SIG-M5 (cell line): Measurements from ENCODE around the gene TEX22.

ENCODE experiments used
- DNase-seq: peaks from one replicate; lab custom pipeline; 2025; lab: John Stamatoyannopoulos, UW

Gene TEX22

GRCh38 chr14:105366386-105367074, 31.8 kb upstream of the TEX22 start:
- no peak for DNase-seq

GRCh38 chr14:105367116-105368031, 31.0 kb upstream of the TEX22 start:
- no peak for DNase-seq

- no peak for DNase-seq
Measured at GRCh38 chr14:105368032-105368417, 30.3 kb upstream of the TEX22 start.

DNA sequence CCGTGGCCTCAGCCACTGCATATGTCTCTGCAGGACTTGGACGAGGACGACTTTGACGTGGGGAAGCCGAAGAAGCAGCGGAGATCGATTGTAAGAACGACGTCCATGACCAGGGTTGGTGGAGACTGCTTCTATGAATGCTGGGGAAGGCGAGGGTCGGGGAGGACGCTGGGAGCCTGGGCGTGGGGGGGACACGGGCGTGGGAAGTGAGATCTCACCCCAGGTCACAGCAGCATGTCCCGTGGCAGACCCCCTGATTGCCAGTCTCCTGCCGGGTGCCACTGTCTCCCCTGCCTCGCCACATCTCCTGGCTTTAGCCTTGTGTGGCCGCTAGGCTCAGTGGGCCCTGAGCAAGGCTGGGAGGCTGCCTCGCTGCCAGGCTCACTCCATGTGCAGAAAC, 29.9 kb upstream of the TEX22 start:
- DNase-seq: no peak

DNA sequence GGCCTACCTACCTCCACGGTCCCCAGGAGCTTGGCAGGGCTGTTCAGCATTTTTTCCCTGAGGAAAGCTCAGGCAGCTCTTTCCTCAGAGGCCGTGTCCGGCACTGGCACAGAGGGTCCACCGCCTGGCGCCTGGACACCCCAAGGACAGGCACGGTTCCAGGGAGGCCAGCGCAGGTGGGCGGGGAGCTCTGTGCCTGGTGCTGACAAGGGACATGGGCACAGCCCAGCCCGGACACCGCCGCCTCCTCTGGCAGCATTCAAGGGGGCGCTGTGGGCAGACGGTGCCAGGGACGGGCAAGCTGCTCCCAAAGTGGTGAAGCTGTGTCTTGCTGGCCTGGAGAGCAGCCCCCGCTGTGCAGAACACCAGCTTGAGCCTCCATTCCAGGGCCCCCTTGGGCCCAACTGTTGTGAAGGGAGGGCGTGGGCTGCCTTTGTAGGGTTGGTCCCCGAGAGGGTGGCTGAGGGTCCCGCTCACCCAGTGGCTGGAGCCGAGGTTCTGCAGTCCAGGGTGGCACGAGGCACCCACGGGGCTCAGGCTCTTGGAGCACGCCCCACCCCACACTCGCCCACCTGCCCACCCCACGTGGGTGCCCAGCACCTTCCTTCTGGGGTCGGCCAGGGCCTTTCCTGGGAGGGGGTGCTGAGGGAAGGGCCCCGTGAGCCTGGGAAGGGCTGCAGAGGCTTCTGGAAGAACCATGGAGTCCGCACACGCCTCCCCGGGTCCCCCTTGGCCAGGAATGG, 29.3 kb upstream of the TEX22 start:
- no peak for DNase-seq

DNA sequence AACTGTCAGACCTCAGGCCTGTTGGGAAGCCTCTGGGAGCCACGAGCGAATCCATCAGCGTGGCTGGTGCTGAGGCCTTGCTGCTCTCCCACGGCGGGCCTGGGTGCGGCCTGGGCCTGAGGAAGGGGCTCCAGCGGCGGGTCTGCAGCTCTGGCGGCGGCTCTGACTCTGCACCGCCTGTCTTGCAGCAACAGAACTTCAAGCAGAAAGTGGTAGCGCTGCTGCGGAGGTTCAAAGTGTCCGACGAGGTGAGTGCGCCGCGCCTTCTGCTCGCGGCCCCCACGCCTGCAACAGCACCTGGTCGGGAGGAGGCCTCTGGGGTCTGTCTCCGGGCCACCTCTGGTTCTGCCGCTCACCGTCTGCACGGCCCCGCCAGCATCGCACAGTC, 28.7 kb upstream of the TEX22 start:
- DNase-seq: no peak

DNA sequence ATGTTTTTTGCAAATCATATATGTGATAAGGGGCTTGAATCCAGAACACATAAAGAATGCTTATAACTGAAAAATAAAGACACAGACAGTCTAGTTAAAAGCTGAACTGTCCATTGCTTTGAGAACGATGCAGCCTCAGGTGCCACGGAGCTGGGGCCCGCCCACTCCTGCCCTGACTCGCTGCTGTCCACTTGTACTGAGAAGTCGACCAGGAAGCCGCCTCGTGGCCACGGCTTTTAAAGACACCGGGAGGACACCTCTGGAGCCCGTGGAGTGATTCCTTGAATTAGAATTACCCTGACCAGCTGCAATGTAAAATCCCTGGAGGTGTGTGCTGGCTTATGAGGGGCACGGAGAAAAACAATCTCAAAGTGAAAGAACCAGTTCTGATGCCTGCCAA, 23.9 kb upstream of the TEX22 start:
- no peak for DNase-seq

- no peak for DNase-seq
Measured at GRCh38 chr14:105375635-105376057, 22.7 kb upstream of the TEX22 start.

DNA sequence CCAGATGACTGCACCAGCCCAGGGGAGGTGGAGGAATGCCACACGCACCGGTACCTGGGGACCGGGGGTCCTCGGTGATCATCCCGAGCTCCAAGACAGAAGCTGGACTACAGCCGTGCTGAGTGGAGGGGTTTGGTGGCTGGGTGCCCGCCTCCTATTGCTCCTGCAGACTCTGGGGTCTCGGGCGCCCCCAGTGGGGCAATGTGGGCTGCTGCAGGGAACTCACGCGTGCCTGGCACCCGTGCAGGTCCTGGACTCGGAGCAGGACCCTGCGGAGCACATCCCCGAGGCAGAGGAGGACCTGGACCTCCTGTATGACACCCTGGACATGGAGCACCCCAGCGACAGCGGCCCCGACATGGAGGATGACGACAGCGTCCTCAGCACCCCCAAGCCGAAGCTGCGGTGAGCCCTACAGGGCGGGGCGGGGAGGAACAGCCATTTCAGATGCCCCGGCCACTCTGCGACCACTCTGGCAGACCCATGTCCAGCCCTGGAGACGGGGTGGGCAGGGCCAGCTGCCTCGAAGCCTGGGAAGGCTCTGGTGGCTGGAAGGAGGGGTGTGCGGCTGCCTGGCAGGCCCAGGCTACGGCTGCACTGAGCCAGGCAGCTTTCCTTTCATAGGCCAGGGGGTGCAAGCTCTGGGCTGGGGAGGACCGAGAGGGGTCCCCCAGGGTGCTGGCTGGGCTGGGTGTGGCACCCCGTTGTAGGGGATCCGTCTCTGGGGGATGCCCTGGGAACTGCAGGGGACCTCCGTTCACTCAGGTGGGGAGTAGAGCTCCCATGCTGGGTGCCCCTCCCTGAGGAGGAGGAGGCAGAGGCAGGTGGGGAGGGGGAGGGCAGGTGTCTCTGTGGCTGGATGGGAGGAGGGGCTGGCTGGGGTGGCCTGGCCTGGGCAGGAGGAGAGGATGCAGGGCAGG, 21.6 kb upstream of the TEX22 start:
- no peak for DNase-seq

- no peak for DNase-seq
Measured at GRCh38 chr14:105377555-105378182, 20.7 kb upstream of the TEX22 start.

- no peak for DNase-seq
Measured at GRCh38 chr14:105378199-105378598, 20.1 kb upstream of the TEX22 start.

- no peak for DNase-seq
Measured at GRCh38 chr14:105378873-105379685, 19.3 kb upstream of the TEX22 start.

DNA sequence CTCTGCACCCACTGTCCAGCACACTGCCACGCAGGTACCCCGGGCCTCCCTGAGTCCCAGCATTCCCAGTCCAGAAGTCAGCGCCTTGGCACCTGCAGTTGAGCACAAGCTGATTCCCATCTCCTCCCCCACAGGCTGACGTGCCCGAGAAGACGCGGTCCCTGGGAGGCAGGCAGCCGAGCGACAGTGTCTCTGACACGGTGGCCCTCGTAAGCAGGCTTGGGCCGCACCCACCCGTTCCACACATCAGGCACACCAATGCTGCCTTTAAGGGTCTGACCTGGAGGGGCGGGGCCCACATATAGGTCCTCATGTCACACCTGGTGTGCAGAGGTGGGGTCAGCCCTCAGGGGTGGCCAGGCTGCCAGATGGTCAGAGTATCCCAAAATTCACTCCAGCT, 18.4 kb upstream of the TEX22 start:
- no peak for DNase-seq

- DNase-seq: no peak
Measured at GRCh38 chr14:105380756-105381155, 17.6 kb upstream of the TEX22 start.

DNA sequence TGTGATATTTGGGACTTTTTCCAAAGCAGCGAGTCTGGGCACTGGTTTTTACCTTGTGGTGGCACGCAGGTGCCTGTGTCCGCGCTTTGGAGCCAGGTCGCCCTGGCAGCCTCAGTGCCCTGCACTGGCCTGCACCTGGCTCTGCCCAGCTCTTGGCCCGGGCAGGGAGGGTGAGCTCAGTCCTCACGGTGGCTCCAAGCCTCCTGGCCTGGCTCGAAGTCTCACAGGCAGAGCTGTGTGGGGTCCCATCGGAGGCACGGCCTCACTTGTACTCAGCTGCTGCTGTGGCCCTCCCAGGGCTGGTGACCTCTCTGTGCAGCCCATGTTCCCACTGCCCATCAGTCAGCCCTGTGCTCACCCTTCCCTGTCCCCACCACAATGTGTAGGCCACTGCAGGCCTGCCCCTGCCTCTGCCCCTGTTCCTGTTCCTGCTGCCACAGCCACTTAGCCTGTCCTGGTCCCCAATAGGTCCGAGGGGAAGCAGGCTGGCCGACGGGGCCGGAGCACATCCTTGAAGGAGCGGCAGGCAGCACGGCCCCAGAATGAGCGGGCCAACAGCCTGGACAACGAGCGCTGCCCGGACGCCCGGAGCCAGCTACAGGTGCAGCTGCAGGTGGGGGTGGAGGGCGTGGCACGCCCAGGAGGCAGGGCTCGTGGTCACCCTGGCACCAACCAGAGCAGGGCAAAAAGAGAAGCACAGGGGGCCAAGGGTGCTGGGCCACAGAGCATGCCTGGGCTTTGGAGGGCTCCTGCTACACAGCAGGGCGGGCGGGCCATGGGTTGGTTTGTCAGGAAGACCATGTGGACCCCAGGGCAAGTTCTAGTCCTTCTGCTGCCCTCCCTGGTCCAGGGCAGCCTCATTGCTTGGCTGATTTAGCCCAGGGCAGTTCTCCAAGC, 16.6 kb upstream of the TEX22 start:
- DNase-seq: no peak

DNA sequence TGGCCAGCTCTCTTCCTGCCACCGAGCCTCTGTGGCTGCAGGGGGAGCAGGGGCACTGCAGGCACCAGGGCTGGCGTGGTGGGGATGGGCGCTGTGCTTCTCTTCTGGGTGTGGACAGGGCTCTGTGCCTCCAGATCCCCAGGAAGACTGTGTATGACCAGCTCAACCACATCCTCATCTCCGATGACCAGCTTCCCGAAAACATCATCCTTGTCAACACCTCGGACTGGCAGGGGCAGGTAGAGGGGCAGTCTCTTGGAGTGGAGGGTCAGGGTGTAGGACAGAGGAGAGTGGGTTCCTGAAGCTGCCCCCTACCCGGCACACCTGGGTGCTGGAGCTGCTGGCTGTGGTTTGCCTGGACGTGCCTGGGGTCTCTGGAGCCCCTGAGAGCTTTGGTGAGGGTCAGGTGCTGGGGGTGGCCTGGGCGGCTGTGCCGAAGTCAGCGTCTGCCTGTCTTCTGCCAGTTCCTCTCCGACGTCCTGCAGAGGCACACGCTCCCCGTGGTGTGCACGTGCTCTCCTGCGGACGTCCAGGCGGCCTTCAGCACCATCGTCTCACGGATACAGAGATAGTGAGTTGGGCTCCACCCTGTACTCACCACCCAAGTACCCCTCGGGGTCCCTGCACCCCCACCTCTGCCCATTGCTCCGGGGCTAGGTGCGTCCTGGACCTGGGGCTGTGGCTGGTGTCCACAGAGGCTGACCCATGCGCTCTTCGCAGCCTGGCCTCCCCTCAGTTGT, 15.8 kb upstream of the TEX22 start:
- DNase-seq: no peak

GRCh38 chr14:105383083-105383730, 15.1 kb upstream of the TEX22 start:
- no peak for DNase-seq

DNA sequence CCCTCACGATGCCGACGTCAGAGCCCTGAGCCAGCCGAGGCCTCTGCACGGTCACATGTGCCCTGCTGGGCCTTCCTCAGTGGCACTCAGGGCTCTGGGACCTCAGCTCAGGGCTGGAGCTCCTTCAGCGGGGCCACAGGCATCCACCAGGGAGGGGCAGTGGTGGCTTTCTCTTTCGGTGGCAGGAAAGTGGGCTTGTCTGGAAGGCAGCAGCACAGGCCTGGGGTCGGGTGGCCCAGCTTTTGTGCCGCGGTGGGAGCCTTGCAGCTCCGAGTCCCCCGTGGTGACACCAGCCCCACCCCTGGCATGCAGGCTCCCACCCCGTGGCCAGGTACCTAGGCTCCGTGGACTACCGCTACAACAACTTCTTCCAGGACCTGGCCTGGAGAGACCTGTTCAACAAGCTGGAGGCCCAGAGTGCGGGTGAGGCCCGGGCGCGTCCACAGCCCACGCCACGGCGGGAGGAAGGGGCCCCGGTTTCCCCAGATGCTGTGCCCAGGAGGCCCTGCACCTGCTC, 14.2 kb upstream of the TEX22 start:
- DNase-seq: no peak
